MM.1S (cell line): Measurements from ENCODE around the gene MRPL16.

Experiments
- CTCF ChIP-seq: fragments of 300-600 bp; sonication (generic); IDR thresholded peaks from 2 replicates; pipeline ENCODE4 v1.5.1; 2016; ENCODE audit warnings: antibody characterized with exemption, low read length, mixed read lengths
- EZH2 ChIP-seq: fragments of 300-600 bp; sonication (generic); optimal IDR thresholded peaks from 2 replicates; pipeline ENCODE3; 2017; ENCODE audit warnings: low read depth, mild to moderate bottlenecking, antibody characterized with exemption, low read length, mixed read lengths

GRCh38 chr11:59770869-59771268, 39.7 kb downstream of the MRPL16 start:
- TF ChIP-seq EZH2 = no peak
- no peak for TF ChIP-seq CTCF
